H1 (cell line): ENCODE data around the gene TMC3.

Experiments
- CBX8 ChIP-seq: fragments of 300-800, 300-1000 bp; sonication (generic); IDR thresholded peaks from 2 replicates; pipeline ENCODE4 v1.7.1; 2016; ENCODE audit warnings: low read depth, low read length, borderline replicate concordance
- CTCF ChIP-seq, 3 experiments: IDR thresholded peaks; 1 replicate in 2 of 3; 2 replicates in 1 of 3; pipeline versions ENCODE4 v1.5.1 to v1.6.1; 2011; ENCODE audit warnings: low read length in 3 of 3, mild to moderate bottlenecking in 3 of 3, inconsistent platforms in 2 of 3, low read depth in 1 of 3, moderate library complexity in 1 of 3; ENCODE audit not compliant: insufficient read depth in 1 of 3; ENCODE audit errors: control extremely low read depth in 1 of 3
- EP300 ChIP-seq, 2 experiments: IDR thresholded peaks; 1 replicate in 1 of 2; 2 replicates in 1 of 2; pipeline ENCODE4 v1.6.1; 2011 to 2012; ENCODE audit warnings: low read depth in 2 of 2, low read length in 2 of 2, mild to moderate bottlenecking in 2 of 2, borderline replicate concordance in 1 of 2, inconsistent platforms in 1 of 2, moderate library complexity in 1 of 2
- EZH2 ChIP-seq: fragments of 200-600 bp; sonication (generic); IDR thresholded peaks from 2 replicates; pipeline ENCODE4 v1.7.1; 2012; ENCODE audit warnings: low read depth, mild to moderate bottlenecking, moderate library complexity, low read length, inconsistent platforms; ENCODE audit not compliant: severe bottlenecking
- KDM1A ChIP-seq: fragments of 200-600, 300-600 bp; sonication (generic); IDR thresholded peaks from 2 replicates; pipeline ENCODE4 v1.7.1; 2016; ENCODE audit warnings: mild to moderate bottlenecking, low read length, borderline replicate concordance
- MAX ChIP-seq: IDR thresholded peaks from 2 replicates; pipeline ENCODE4 v1.6.1; 2012; ENCODE audit warnings: inconsistent platforms
- POLR2A ChIP-seq, 2 experiments: IDR thresholded peaks; 1 replicate in 1 of 2; 2 replicates in 1 of 2; pipeline ENCODE4 v1.6.1; 2011; ENCODE audit warnings: low read depth in 2 of 2, low read length in 2 of 2, mild to moderate bottlenecking in 2 of 2; ENCODE audit errors: control extremely low read depth in 1 of 2
- RNF2 ChIP-seq: fragments of 200-900, 300-1000 bp; sonication (generic); IDR thresholded peaks from 2 replicates; pipeline ENCODE4 v1.7.1; 2016; ENCODE audit warnings: borderline replicate concordance, low read depth, mild to moderate bottlenecking, antibody characterized with exemption, low read length; ENCODE audit not compliant: poor library complexity, severe bottlenecking; ENCODE audit errors: missing control alignments
- SP1 ChIP-seq: IDR thresholded peaks from 2 replicates; pipeline ENCODE4 v1.6.1; 2011; ENCODE audit warnings: low read depth, low read length

GRCh38 chr15:81394603-81395002, 20.6 kb upstream of the TMC3 start:
- TF ChIP-seq CTCF (IDR thresholded peaks at IDR 0.05; ENCODE audit: control extremely low read depth in 1 of 3, insufficient read depth in 1 of 3, low read depth in 1 of 3, low read length in 3 of 3) = no peak
- TF ChIP-seq MAX = no peak
- TF ChIP-seq POLR2A (IDR thresholded peaks at IDR 0.05; ENCODE audit: control extremely low read depth in 1 of 2, low read depth in 2 of 2, low read length in 2 of 2) = no peak
- TF ChIP-seq KDM1A = no peak
- no peak for TF ChIP-seq EP300 (IDR thresholded peaks at IDR 0.05; ENCODE audit: borderline replicate concordance in 1 of 2, low read depth in 2 of 2, low read length in 2 of 2)
- TF ChIP-seq RNF2 = no peak
- no peak for TF ChIP-seq CBX8
- no peak for TF ChIP-seq EZH2
- TF ChIP-seq SP1 = no peak
